K562 (cell line): ENCODE results near the gene RAP1A. TPM values are rescaled to one million over a fixed set of nuclear protein-coding genes. Genes with fewer than 3 reads are reported as not detected.

Experiments used
- ATAC-seq: fragments of 200-7000 bp; cut with Tn5 transposase; 3 replicates; pipeline ENCODE4 v1.9.1; 2020; ENCODE audit warnings: moderate library complexity
- BruUV-seq: library from RNA; stranded (reverse); fragments of 400-500 nt; replicated peaks from 2 replicates; lab custom pipeline; 2021; lab: Mats Ljungman, UMichigan
- CTCF ChIA-PET: fragments of 300-600 bp; formaldehyde crosslinking; extraction: SDS; loops from one replicate; lab custom pipeline; 2021; ENCODE audit warnings: low intra/inter-chr PET ratio; lab: Yijun Ruan, JAX
- POLR2A ChIA-PET: fragments of 300-600, 350-650 bp; sonication (Branson Sonifier 250); formaldehyde crosslinking; extraction: SDS; loops from one replicate; lab custom pipeline; 2021; ENCODE audit warnings: antibody characterized with exemption, inconsistent platforms; lab: Yijun Ruan, JAX
- DNase-seq, 4 experiments: peaks; one replicate each; pipeline versions ENCODE4 v3.0.0 to v3.0.0-alpha.2; 2011 to 2018; ENCODE audit warnings: low spot score in 3 of 4, mixed read lengths in 3 of 4; ENCODE audit errors: extremely low read depth in 1 of 4
- FAIRE-seq: peaks from 2 replicates; lab custom pipeline; 2011; peaks lifted over from hg19 to GRCh38; lab: Jason Lieb, UNC
- H2AFZ ChIP-seq: 2 replicates; pipeline ENCODE4 v1.6.0; 2011; ENCODE audit warnings: low read depth, low read length, control low read depth, inconsistent platforms
- H3K27ac ChIP-seq: fragments of 200-600 bp; 3 replicates; pipeline ENCODE4 v1.8.0; 2011; ENCODE audit warnings: low read depth, mild to moderate bottlenecking, control low read depth, inconsistent platforms, low read length, moderate library complexity, mixed read lengths; ENCODE audit errors: extremely low read depth
- H3K27me3 ChIP-seq, 2 experiments: fragments of 300-600 bp in 1 of 2; 2 replicates in 1 of 2; 3 replicates in 1 of 2; pipeline versions ENCODE4 v1.6.0 to v1.8.0; 2011; ENCODE audit warnings: inconsistent platforms in 2 of 2, low read length in 2 of 2, mild to moderate bottlenecking in 1 of 2, mixed read lengths in 1 of 2, moderate library complexity in 1 of 2; ENCODE audit not compliant: control insufficient read depth in 2 of 2, insufficient read depth in 2 of 2
- H3K36me3 ChIP-seq: fragments of 300-600 bp; 3 replicates; pipeline ENCODE4 v1.8.0; 2011; ENCODE audit warnings: mild to moderate bottlenecking, low read length, inconsistent platforms; ENCODE audit not compliant: control insufficient read depth, insufficient read depth
- H3K4me1 ChIP-seq, 2 experiments: fragments of 200-600 bp in 1 of 2; replicated peaks in 1 of 2; 2 replicates in 1 of 2; 3 replicates in 1 of 2; pipeline versions ENCODE4 v1.5.1 to v1.8.0; 2011; ENCODE audit warnings: inconsistent platforms in 2 of 2, low read length in 2 of 2, mild to moderate bottlenecking in 1 of 2, mixed read lengths in 1 of 2, moderate library complexity in 1 of 2; ENCODE audit not compliant: control insufficient read depth in 2 of 2, insufficient read depth in 2 of 2
- H3K4me2 ChIP-seq: 2 replicates; pipeline ENCODE4 v1.6.1; 2011; ENCODE audit warnings: low read length, control low read depth, inconsistent platforms, mixed read lengths; ENCODE audit not compliant: insufficient read depth
- H3K4me3 ChIP-seq: fragments of 200-600 bp; sonication (generic), shearing (Covaris generic); 2 replicates; pipeline ENCODE4 v1.5.1; 2016; ENCODE audit warnings: control low read depth, inconsistent platforms
- H3K79me2 ChIP-seq: fragments of 200-600 bp; 3 replicates; pipeline ENCODE4 v1.8.0; 2011; ENCODE audit warnings: low read length, inconsistent platforms; ENCODE audit not compliant: control insufficient read depth, insufficient read depth
- H3K9ac ChIP-seq, 2 experiments: 2 replicates each; pipeline versions ENCODE4 v1.6.0 to v1.6.1; 2011; ENCODE audit warnings: low read depth in 2 of 2, low read length in 2 of 2, control low read depth in 1 of 2, inconsistent platforms in 1 of 2, mild to moderate bottlenecking in 1 of 2, mixed read lengths in 1 of 2; ENCODE audit not compliant: insufficient read depth in 1 of 2
- H3K9me1 ChIP-seq: one replicate; pipeline ENCODE4 v1.6.0; 2011; ENCODE audit warnings: inconsistent platforms, mild to moderate bottlenecking, low read length, moderate library complexity; ENCODE audit not compliant: control insufficient read depth, insufficient read depth
- H3K9me3 ChIP-seq: replicated peaks from 2 replicates; pipeline ENCODE4 v1.5.1; 2011; ENCODE audit warnings: low read depth, low read length, inconsistent platforms; ENCODE audit not compliant: control insufficient read depth, insufficient read depth
- H4K20me1 ChIP-seq: replicated peaks from 2 replicates; pipeline ENCODE4 v1.6.1; 2011; ENCODE audit warnings: low read length, inconsistent platforms, mixed read lengths; ENCODE audit not compliant: control insufficient read depth, insufficient read depth
- CEBPB ChIP-seq: fragments of 450-650 bp; IDR thresholded peaks from 2 replicates; pipeline ENCODE4 v1.6.1; 2016; ENCODE audit warnings: missing genetic modification characterization, missing compliant biosample characterization
- CTBP1 ChIP-seq: fragments of 450-650 bp; IDR thresholded peaks from 2 replicates; pipeline ENCODE4 v1.6.1; 2016; ENCODE audit warnings: borderline replicate concordance
- CTCF ChIP-seq, 3 experiments: IDR thresholded peaks in 2 of 3; conservative IDR thresholded peaks in 1 of 3; 2 replicates each; pipeline ENCODE4 v1.5.1; 2011 to 2012; ENCODE audit warnings: low read length in 3 of 3, mild to moderate bottlenecking in 3 of 3, control low read depth in 2 of 3, improper control_type of control experiment in 1 of 3, inconsistent platforms in 1 of 3, low read depth in 1 of 3, mixed read lengths in 1 of 3, moderate library complexity in 1 of 3; ENCODE audit not compliant: insufficient read depth in 2 of 3
- EP300 ChIP-seq: IDR thresholded peaks from 2 replicates; pipeline ENCODE4 v1.6.1; 2012; ENCODE audit warnings: low read length, improper control_type of control experiment
- ESRRB ChIP-seq: fragments of 250-450 bp; sonication (Bioruptor Pico); IDR thresholded peaks from 2 replicates; pipeline ENCODE4 v1.5.0; 2020; ENCODE audit warnings: mild to moderate bottlenecking, moderate library complexity, borderline replicate concordance
- LEF1 ChIP-seq: fragments of 450-650 bp; IDR thresholded peaks from 2 replicates; pipeline ENCODE4 v1.6.1; 2016; ENCODE audit warnings: mild to moderate bottlenecking
- MCM5 ChIP-seq: fragments of 450-650 bp; IDR thresholded peaks from 2 replicates; pipeline ENCODE4 v1.6.1; 2016; ENCODE audit warnings: low read depth
- NR2C2 ChIP-seq, 2 experiments: fragments of 200-800 bp in 1 of 2; sonication (Bioruptor generic) in 1 of 2; sonication (generic) in 1 of 2; formaldehyde crosslinking in 1 of 2; IDR thresholded peaks; 2 replicates each; pipeline versions ENCODE4 v1.6.1 to v1.8.0; 2016 to 2022; ENCODE audit warnings: mild to moderate bottlenecking in 1 of 2, missing compliant biosample characterization in 1 of 2, missing genetic modification characterization in 1 of 2, missing genetic modification reagents in 1 of 2
- NR4A1 ChIP-seq, 2 experiments: fragments of 250-450 bp in 1 of 2; fragments of 450-650 bp in 1 of 2; sonication (Bioruptor Pico) in 1 of 2; IDR thresholded peaks; 2 replicates each; pipeline versions ENCODE4 v1.4.0 to v1.6.1; 2016 to 2020; ENCODE audit warnings: mild to moderate bottlenecking in 2 of 2, missing compliant biosample characterization in 1 of 2, missing genetic modification characterization in 1 of 2, moderate library complexity in 1 of 2
- PTTG1 ChIP-seq: fragments of 450-650 bp; IDR thresholded peaks from 2 replicates; pipeline ENCODE4 v1.6.1; 2016; ENCODE audit warnings: low read depth, mild to moderate bottlenecking, missing genetic modification characterization, missing compliant biosample characterization
- YBX1 ChIP-seq: fragments of 450-650 bp; IDR thresholded peaks from 2 replicates; pipeline ENCODE4 v1.7.1; 2016; ENCODE audit warnings: mild to moderate bottlenecking
- ZNF175 ChIP-seq: fragments of 200-800 bp; sonication (Bioruptor generic); IDR thresholded peaks from 2 replicates; pipeline ENCODE4 v1.6.1; 2016; ENCODE audit warnings: low read depth, mild to moderate bottlenecking, missing genetic modification characterization, missing compliant biosample characterization
- WGBS: fragments of 100-300 bp; shearing (Covaris generic); methylation state at CpG from one replicate; pipeline ENCODE4 v1.1.6; 2016; ENCODE audit warnings: low coverage, mixed read lengths; ENCODE audit not compliant: insufficient coverage; ENCODE audit errors: missing lambda C conversion rate; 5-methylcytosine and 5-hydroxymethylcytosine counted together
- in situ Hi-C: fragments of 300-500 bp; cut with MboI; formaldehyde crosslinking; loops from 4 replicates; pipeline ENCODE4 v1.15.0; 2018; ENCODE audit warnings: inconsistent platforms, mixed read lengths
- intact Hi-C: fragments of 100-400 bp; cut with micrococcal nuclease; formaldehyde crosslinking; loops from 2 replicates; pipeline ENCODE4 v1.14.2; 2022
- polyA plus RNA-seq, 8 experiments: library from polyadenylated mRNA; depleted of rRNA in 4 of 8; stranded (reverse) in 5 of 8; unstranded in 3 of 8; fragments of >200 nt; fragmentation: Nextera tagmentation in 2 of 8; fragmentation: Illumina TruSeq in 1 of 8; extraction: Ambion mirVana in 2 of 8; extraction: Trizol in 1 of 8; gene quantifications; 2 replicates each; pipeline versions ENCODE4 v1.2.1 to v1.2.3, GENCODE V29; 2011 to 2014; ENCODE audit warnings: inconsistent platforms in 1 of 8, missing spikeins in 1 of 8
- total RNA-seq, 7 experiments: library from RNA; depleted of rRNA in 6 of 7; stranded (reverse); fragments of >200 nt in 6 of 7; fragmentation: Illumina TruSeq in 2 of 7; extraction: Trizol in 2 of 7; gene quantifications; 2 replicates each; pipeline versions ENCODE4 v1.2.1 to v1.2.3, GENCODE V29; 2011 to 2021; ENCODE audit warnings: low replicate concordance in 1 of 7

Gene RAP1A
- total and polyA plus RNA-seq, 9 of the 15 experiments (the other 6 are each of a cell fraction or from before 2014, with no cell fraction given): 13.4 to 86.2 (median 32.5) TPM

GRCh38 chr1:111699268-111699667, 79.7 kb downstream of the RAP1A start (continued):
- TF ChIP-seq EP300 (no peak), PTTG1 (tag) (no peak)

GRCh38 chr1:111702504-111703050, 83.0 kb downstream of the RAP1A start:
- no peak overlapping the region for H3K27ac ChIP-seq
- FAIRE-seq (no peak), DNase-seq (no peak), ATAC-seq (no peak)
- H2AFZ ChIP-seq: no peak overlapping the region
- no peaks in the 10 kb centered on the region for H3K79me2 ChIP-seq
- peaks cover 85% of the 10 kb centered on the region for H3K36me3 ChIP-seq
- TF ChIP-seq LEF1 (no peak), YBX1 (no peak), ESRRB (no peak), CTBP1 (no peak), CEBPB (tag) (no peak), ZNF175 (no peak), MCM5 (no peak), CTCF (IDR thresholded peaks at IDR 0.05 in 2 of 3, conservative IDR thresholded peaks at IDR 0.05 in 1 of 3; ENCODE audit: insufficient read depth in 2 of 3, low read depth in 1 of 3, low read length in 3 of 3) (no peak), NR2C2 (CRISPR knock-in tag; IDR thresholded peaks at IDR 0.05) (no peak), NR2C2 (tag; IDR thresholded peaks at IDR 0.05) (no peak), NR4A1 (CRISPR knock-in tag; IDR thresholded peaks at IDR 0.05) (no peak), NR4A1 (tag; IDR thresholded peaks at IDR 0.05) (no peak)
- CTCF ChIA-PET: no interaction called here
- no peaks in the 10 kb centered on the region for H3K27me3 ChIP-seq
- no TSS peak for BruUV-seq
- no peaks in the 10 kb centered on the region for H3K9me3 ChIP-seq
- H3K4me2 ChIP-seq: no peak overlapping the region
- H4K20me1 ChIP-seq: no peaks in the 10 kb centered on the region
- no peak overlapping the region for H3K4me3 ChIP-seq
- H3K4me1 ChIP-seq: no peaks in the 10 kb centered on the region
- POLR2A ChIA-PET: interaction anchor here (1.1 to 2.3 kb wide), 3 partner anchors 9 to 195 kb away, joined by 3 to 8 read pairs (median 4); no protein-coding TSS in a partner anchor
- H3K9ac ChIP-seq: no peak overlapping the region
- WGBS: 99% methylated on average over 5 of the region's 5 CpGs
- H3K9me1 ChIP-seq: no peaks in the 10 kb centered on the region
- intact Hi-C loops (no loop called here), in situ Hi-C loops (no loop called here)
